UCSD-AML1 (cell line): ENCODE measurements around the gene MBTD1.
"Not testable (repeated sequence)": the region's sequence is repeated elsewhere in the genome, so short reads cannot be mapped to it uniquely, and the experiment has no call there.

Source experiments
- DNase-seq: peaks from one replicate; lab custom pipeline; 2025; ENCODE audit not compliant: unreplicated experiment; lab: John Stamatoyannopoulos, UW

The MBTD1 gene

DNA sequence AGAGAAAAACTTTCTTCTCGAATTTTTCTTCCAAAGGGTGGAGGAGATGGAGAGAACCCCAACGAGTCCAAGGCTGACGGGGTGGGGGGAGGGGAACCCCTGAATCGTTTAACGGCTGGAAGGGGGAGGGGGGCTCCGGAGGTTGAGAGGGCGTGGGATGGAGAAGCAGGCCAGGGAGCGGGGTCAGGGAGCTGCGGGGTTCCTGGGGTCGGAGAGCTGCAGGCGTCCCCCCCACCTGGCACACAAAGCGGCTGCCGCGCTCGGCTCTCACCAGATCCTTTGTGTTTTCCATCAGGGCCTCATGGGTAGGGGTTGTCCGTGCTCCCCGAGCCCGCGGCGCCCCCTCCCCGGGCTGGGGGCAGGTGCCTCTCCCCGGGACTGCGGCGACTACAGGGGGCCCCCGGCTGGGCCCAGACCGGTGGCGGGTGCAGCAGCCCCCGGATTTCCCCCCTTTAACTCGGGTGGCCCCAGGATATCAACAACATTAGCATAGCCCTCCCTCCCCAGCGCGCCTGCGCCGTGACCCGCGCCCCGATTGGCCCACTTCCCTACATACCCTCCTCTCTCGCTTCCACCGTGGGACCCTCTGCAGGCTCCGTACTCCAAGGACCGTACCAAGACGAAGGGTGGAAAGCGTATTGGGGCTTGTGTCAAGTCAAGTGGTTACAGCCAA is at the start of gene MBTD1:
Gene MBTD1, minus strand, starts transcription at position 486 of the 673 bp plus-strand sequence. CDS start 34,888 bp downstream, outside the sequence.
- DNase-seq: peak; percentile 96

GRCh38 chr17:51305182-51305581 is 45.3 kb upstream of the MBTD1 start:
- no peak for DNase-seq

- DNase-seq: no peak
These were observed 40.0 kb upstream of the MBTD1 start for GRCh38 chr17:51299859-51300258.

DNA sequence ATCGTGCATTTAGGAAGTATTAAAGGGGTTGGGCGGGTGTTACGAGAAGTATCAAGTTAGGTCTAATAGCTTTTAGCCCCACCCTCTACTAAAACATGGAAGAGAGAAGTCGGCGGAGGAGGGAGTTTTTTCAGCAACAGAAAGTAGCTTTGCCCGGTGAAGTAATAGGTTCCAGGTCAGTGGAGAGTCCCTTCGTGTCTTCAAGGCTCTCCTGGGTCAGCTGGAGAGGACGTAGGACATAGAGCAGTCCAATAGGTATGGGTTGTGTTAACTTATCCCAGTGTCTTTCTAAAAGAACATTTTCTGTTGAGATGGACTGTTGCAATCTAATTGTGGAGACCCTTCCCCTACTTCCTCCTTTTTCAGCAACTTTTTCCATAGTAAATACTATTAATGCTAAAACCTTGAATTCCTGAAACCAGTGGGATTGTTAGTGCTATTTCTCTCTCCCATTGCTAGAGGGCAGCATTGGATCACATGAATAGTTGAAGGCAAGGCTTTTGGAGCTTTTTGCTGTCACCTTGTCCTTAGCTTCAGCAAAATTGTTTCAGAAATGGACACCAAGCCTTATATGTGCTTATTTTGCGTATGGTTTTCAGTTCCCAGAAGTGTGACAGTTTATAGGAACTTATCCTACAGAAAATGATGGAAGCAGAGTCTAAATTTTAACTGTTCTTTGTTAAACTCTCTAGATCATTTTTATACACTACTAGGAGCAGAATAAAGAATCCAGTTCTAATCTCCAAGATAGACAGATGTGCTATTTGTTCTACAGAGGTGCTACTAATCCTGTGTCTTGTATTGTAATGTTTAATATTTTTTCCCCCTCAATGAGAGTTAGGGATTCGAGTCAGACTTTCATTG is 38.9 kb upstream of the MBTD1 start:
- no peak for DNase-seq

GRCh38 chr17:51294338-51294737 is 34.5 kb upstream of the MBTD1 start:
- not testable (repeated sequence) for DNase-seq

- no peak for DNase-seq
These were observed 29.9 kb upstream of the MBTD1 start for GRCh38 chr17:51289696-51290111.

DNA sequence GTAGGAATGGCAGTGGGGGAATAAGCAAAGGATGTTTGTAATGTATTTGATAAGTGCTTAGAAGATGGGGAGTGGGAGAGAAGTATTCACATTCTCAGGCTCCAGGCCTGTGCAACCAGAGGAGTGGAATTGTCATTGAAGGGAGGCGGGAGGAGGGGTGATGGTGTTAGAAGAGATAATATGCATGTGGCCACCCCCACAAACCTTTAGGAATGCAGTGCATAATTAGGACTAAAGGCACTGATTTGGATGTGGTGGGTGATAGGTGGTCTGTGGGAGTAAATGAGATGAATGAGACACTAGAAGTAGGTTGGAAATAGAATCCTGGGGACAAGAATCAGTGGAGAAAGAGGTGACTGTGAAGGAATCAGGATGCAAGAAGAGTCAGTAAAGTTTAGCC is 27.6 kb upstream of the MBTD1 start:
- no peak for DNase-seq

DNA sequence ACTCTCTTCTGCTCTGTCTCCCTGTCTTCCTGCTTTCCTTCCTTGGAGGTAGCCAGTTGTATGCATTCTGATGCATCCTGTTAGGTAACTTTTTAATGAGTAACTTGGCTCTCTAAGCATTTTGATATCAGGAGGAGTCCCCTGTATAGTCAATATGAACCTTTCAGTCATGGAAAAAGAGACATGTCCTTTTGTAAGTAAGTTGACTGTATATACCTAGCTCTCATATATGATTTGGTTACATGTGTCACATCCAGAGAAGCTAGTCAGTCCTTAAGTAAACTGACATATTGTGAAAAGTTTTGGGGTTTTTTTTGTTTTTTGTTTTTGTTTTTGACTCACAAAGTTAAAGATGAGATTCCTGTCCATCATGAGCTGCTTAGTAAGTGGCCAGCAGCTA is 19.3 kb upstream of the MBTD1 start:
- no peak for DNase-seq

DNA sequence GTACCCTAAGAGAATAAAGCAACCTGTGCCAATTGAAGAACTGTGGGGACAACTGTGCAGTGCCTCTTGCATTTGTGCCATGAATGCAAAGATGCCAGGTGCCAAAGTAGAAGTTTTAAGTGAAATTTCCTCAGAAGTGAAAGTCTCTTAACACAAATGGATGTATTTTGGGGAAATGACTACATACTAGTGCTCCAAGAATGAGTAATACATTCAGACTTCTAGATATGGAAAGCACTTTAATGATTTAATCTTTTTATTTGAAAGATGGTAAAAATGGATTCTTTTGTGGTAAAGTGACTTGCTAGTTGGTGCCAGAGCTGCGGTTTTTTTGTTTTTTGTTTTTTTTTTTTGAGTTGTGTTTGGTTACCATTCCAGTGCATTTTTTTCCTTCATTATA is 15.5 kb upstream of the MBTD1 start:
- DNase-seq: no peak

- no peak for DNase-seq
These were observed 13.0 kb upstream of the MBTD1 start for GRCh38 chr17:51272812-51273211.

- DNase-seq: no peak
These were observed 10.8 kb upstream of the MBTD1 start for GRCh38 chr17:51270636-51271035.

GRCh38 chr17:51269991-51270390 is 10.1 kb upstream of the MBTD1 start:
- DNase-seq: no peak

DNA sequence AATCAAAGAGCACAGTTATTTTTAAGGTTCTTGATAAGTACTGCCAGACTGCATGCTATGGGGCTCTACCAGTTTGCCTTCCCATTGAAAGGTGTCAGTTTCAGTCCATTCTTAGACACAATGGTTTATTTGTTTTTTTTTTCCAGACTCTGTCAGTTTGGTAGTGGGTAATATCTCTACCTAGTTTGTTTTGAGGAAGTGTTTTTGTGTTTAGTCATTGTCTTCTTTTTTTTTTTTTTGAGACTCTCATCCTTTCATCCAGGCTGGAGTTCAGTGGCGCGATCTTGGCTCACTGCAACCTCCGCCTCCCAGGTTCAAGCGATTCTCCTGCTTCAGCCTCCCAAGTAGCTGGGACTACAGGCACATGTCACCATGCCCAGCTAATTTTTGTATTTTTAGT is 4.6 kb upstream of the MBTD1 start:
- not testable (repeated sequence) for DNase-seq

GRCh38 chr17:51263006-51263405 is 3.2 kb upstream of the MBTD1 start:
- DNase-seq: no peak

DNA sequence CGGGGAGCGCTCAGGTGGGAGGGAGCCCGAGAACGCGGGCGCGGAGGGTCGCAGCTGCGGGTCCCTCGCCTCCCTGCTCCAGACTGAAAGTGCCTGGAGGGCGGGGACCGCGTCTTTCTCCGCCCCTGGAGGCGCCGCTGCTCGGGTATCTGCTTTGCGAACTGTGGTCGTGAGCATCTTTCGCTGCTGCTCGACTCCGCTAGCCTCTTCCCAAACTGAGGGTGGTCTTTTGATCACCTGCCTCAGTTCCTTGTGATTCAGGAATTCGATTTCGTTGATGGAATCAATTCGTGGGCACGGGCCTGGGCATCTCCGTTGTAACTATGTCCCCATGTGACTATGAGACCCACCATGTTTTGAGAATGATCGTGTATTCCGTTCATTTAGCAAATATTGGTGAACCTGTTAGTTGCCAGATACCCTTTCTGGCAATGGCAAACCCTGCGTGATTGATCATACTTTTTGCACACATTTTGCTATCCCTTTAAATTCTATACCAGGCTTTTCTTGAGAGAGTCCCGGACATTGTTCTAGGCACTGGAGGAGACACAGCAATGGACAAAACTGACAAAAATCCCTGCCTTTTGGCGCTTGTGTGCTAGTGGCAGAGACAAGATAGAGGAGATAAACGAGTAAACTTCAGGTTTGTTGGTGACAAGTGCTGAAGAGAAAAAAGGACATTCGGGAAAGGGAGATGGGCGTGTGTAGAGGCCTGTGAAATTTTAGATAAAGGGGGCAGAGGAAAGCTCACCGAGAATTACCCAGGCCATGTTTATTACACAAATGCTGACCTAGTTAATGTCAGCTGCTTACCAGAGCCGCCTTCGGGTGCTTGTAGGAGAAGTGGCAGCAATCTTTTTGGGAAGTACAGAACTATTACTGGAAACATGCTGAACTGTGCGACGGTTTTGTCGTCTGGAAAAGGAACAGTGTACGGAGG is 1.4 kb upstream of the MBTD1 start:
- DNase-seq: peak; percentile 22

- DNase-seq: peak; percentile 97
These were observed 581 bp upstream of the MBTD1 start, which contains the start of gene UTP18 for GRCh38 chr17:51260237-51261023. TSS of gene UTP18 (plus strand) at chr17:51260546. CDS start at chr17:51260585, 39 bp downstream.

- peak; percentile 33 for DNase-seq
These were observed 889 bp downstream of the MBTD1 start for GRCh38 chr17:51258756-51259563.

DNA sequence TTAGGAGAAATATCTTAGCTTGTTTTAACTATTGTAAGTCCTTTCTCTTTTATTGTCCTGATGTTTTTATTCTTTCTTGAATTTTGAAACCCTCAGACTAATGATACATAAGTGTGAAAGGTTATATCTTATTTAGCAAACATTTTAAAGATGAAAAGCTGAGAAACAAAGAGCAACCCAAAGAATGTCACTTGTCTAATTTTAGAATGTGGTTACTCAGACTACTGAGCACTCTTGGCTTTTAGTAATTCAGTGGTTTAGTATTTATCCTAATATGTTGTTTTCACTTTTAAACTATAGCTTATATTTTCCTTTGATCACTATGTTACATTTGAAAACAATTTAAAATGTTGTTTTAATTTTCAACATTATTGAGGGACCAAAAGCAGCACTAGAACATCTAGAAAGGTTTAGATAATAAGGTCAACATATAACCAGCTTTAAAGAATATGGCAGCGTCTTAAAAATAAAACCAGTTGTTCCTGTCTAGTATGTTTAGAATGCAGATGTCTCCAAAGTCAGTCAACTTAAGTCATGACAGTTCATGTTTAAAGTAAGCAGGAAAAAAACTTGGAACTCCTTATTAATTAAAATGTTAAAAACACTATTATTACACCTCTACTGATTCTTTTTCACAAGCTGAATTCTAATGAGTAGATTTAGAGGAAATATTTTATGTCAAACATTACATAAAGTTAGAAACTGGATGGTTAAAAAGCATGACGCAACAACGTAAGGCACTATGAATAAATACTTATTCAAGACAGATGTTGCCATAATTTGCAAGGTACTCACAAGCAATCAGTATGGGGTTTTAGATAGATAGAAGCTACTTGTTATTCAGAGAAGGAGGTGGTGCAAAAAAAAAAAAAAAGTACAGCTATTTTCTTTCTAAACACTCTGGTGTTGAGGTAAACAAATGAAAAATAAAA is 2.4 kb downstream of the MBTD1 start:
- DNase-seq: no peak
